Mesendoderm (in vitro differentiated cells): Measurements from ENCODE around the gene ADAMTS14.

Source experiments
- DNase-seq: peaks from one replicate; pipeline ENCODE4 v3.0.0; 2013
- H2AK5ac ChIP-seq: 2 replicates; pipeline ENCODE4 v1.6.1; 2013; ENCODE audit warnings: low read length, inconsistent platforms
- H2BK120ac ChIP-seq: 2 replicates; pipeline ENCODE4 v1.6.1; 2013; ENCODE audit warnings: low read depth, mild to moderate bottlenecking, low read length, moderate library complexity, mixed read lengths
- H2BK15ac ChIP-seq: replicated peaks from 2 replicates; pipeline ENCODE4 v1.6.1; 2013; ENCODE audit warnings: low read depth, mild to moderate bottlenecking, moderate library complexity
- H2BK5ac ChIP-seq: 2 replicates; pipeline ENCODE4 v1.6.1; 2013; ENCODE audit warnings: low read length, inconsistent platforms
- H3K18ac ChIP-seq: 2 replicates; pipeline ENCODE4 v1.6.1; 2013; ENCODE audit warnings: mild to moderate bottlenecking, low read length, mixed read lengths
- H3K23ac ChIP-seq: one replicate; pipeline ENCODE4 v1.6.1; 2013; ENCODE audit warnings: low read length
- H3K27ac ChIP-seq: 2 replicates; pipeline ENCODE4 v1.5.1; 2013; ENCODE audit warnings: low read depth, mild to moderate bottlenecking, inconsistent platforms, low read length, moderate library complexity
- H3K27me3 ChIP-seq: 2 replicates; pipeline ENCODE4 v1.6.1; 2013; ENCODE audit warnings: low read length, control low read depth, mild to moderate bottlenecking, inconsistent platforms; ENCODE audit not compliant: insufficient read depth, poor library complexity
- H3K36me3 ChIP-seq: 2 replicates; pipeline ENCODE4 v1.6.1; 2013; ENCODE audit warnings: low read length, inconsistent platforms; ENCODE audit not compliant: control insufficient read depth, insufficient read depth
- H3K4ac ChIP-seq: one replicate; pipeline ENCODE4 v1.6.1; 2013; ENCODE audit warnings: low read depth, mild to moderate bottlenecking, low read length, moderate library complexity
- H3K4me1 ChIP-seq: 2 replicates; pipeline ENCODE4 v1.6.1; 2013; ENCODE audit warnings: low read depth, low read length, inconsistent platforms; ENCODE audit not compliant: control insufficient read depth
- H3K4me2 ChIP-seq: 2 replicates; pipeline ENCODE4 v1.6.1; 2013; ENCODE audit warnings: low read length
- H3K4me3 ChIP-seq: 2 replicates; pipeline ENCODE4 v1.5.1; 2013; ENCODE audit warnings: mild to moderate bottlenecking, low read length
- H3K56ac ChIP-seq: one replicate; pipeline ENCODE4 v1.6.1; 2013; ENCODE audit warnings: low read length
- H3K79me1 ChIP-seq: 2 replicates; pipeline ENCODE4 v1.6.1; 2013; ENCODE audit warnings: low read length, inconsistent platforms
- H3K79me2 ChIP-seq: 2 replicates; pipeline ENCODE4 v1.6.1; 2013; ENCODE audit warnings: mild to moderate bottlenecking, low read length; ENCODE audit not compliant: control insufficient read depth, insufficient read depth
- H3K9ac ChIP-seq: 2 replicates; pipeline ENCODE4 v1.6.1; 2013; ENCODE audit warnings: low read length, inconsistent platforms
- H4K5ac ChIP-seq: one replicate; pipeline ENCODE4 v1.6.1; 2013; ENCODE audit warnings: low read length
- H4K8ac ChIP-seq: one replicate; pipeline ENCODE4 v1.6.1; 2013; ENCODE audit warnings: low read depth, mild to moderate bottlenecking, control low read depth, low read length, moderate library complexity
- WGBS: extraction: QIAGEN DNeasy Blood & Tissue Kit; methylation state at CpG from one replicate; pipeline ENCODE4 v1.1.7; 2013; ENCODE audit warnings: low lambda C conversion rate, missing lambda C conversion rate; ENCODE audit not compliant: insufficient coverage; ENCODE audit errors: extremely low coverage; 5-methylcytosine and 5-hydroxymethylcytosine counted together

ADAMTS14 gene

DNA sequence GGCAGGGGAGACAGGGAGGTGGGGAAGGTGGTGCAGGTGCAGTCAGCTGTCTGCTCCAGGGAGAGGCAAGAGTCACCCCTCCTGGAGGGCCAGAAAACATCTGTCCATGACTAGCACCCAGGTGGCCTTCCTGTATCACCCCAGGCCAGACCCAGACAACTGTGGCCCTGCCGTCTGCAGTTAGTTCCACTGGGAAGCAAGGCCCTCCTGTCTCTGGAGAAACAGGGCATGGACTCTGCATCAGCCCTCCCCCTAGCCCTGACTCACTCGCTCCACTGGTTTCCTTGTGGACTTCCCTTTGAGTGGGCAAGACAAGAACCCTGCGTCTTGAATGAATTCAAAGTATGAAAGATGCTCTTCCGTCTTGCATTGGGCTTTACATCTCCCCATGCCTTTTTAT lies 100.3 kb downstream of the ADAMTS14 start:
- no peak overlapping the region for H2BK15ac ChIP-seq
- no peak overlapping the region for H3K27ac ChIP-seq
- no peaks in the 10 kb centered on the region for H3K79me2 ChIP-seq
- no peak overlapping the region for H3K4me2 ChIP-seq
- DNase-seq = no peak
- no peak overlapping the region for H3K18ac ChIP-seq
- no peak overlapping the region for H4K5ac ChIP-seq
- no peak overlapping the region for H3K23ac ChIP-seq
- H3K9ac ChIP-seq = no peak overlapping the region
- H3K4me1 ChIP-seq = no peaks in the 10 kb centered on the region
- no peak overlapping the region for H2BK120ac ChIP-seq
- no peak overlapping the region for H2AK5ac ChIP-seq
- no peak overlapping the region for H3K4ac ChIP-seq
- H3K56ac ChIP-seq = no peak overlapping the region
- no peak overlapping the region for H3K4me3 ChIP-seq
- WGBS = no CpG with 5 or more reads among the region's 4 CpGs
- H4K8ac ChIP-seq = no peak overlapping the region
- no peaks in the 10 kb centered on the region for H3K36me3 ChIP-seq
- no peaks in the 10 kb centered on the region for H3K27me3 ChIP-seq
- no peaks in the 10 kb centered on the region for H3K79me1 ChIP-seq
- no peak overlapping the region for H2BK5ac ChIP-seq

DNA sequence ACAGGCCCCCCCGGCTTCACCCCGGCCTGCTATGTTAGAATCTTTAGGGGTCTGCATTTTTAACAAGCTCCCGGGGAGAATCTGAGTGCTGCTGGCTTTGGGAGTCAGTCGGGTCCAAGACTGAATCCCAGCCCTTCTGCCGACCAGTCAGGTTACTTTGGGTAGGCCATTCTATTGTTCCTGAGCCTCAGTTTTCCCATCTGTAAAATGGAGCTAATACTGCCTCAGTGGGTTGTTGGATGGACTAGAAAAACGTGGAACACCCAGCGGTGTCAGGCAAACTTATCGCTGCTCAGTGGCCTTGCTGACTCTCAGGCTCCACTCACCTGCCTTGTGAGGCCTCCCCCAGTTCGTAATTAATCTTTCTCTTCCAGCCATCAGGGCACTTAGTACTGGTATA lies 101.2 kb downstream of the ADAMTS14 start:
- Histone ChIP-seq H2BK5ac (no peak overlapping the region), H3K56ac (no peak overlapping the region), H3K18ac (no peak overlapping the region), H3K4ac (no peak overlapping the region), H4K8ac (no peak overlapping the region), H3K27ac (no peak overlapping the region), H2AK5ac (no peak overlapping the region), H2BK120ac (no peak overlapping the region), H3K4me3 (no peak overlapping the region), H3K23ac (no peak overlapping the region), H2BK15ac (no peak overlapping the region), H4K5ac (no peak overlapping the region), H3K79me1 (no peaks in the 10 kb centered on the region), H3K36me3 (no peaks in the 10 kb centered on the region), H3K27me3 (no peaks in the 10 kb centered on the region), H3K9ac (no peak overlapping the region), H3K4me2 (no peak overlapping the region), H3K4me1 (peaks cover 1% of the 10 kb centered on the region), H3K79me2 (no peaks in the 10 kb centered on the region)
- no CpG with 5 or more reads among the region's 9 CpGs for WGBS
- DNase-seq = no peak

DNA sequence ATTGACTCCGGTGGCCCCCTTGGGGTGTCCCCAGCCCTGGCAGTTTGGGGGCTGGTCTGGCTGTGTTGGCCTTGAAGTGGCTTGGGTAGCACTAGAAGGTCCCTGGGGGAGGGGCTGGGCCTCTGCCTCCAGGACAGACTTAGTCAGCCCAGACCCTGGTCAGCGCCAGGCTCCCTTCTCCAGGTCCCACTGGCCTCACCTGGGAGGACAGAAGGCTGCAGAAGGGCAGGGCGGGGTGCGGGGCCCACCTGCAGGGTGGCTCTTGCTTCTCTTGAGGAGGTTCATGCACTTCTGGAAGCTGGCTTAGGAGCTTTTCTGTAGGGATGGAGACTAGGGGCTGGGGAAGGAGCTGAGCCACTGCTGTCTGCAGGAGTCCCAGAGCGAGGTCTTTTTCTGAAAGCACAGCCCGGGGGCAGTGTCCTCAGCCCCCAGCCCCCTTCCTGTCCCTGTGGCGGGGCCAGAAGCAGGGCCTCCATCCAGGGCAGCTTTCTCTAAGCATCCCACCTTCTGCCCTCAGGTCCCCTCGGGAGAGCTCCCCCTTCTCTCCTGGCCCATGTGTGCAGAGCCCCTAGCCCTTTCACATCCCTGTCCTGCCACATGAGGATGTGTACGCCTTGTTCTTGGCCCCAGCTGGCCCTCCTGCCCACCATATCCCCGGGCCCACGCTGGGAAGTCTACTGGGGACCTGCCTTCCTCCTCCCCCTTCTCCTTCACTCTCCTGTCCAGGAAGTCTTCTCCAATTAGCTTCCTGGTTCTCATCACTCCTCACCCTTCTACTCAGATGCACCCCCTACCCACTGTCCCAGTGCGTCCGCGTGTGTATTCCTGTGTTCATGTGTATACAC lies 101.9 kb downstream of the ADAMTS14 start:
- H2BK5ac ChIP-seq = no peak overlapping the region
- no peak overlapping the region for H3K4ac ChIP-seq
- WGBS = no CpG with 5 or more reads among the region's 14 CpGs
- H3K79me2 ChIP-seq = no peaks in the 10 kb centered on the region
- no peaks in the 10 kb centered on the region for H3K27me3 ChIP-seq
- H3K36me3 ChIP-seq = no peaks in the 10 kb centered on the region
- H3K4me1 ChIP-seq = peaks cover 2% of the 10 kb centered on the region
- no peak overlapping the region for H4K8ac ChIP-seq
- no peak overlapping the region for H3K23ac ChIP-seq
- no peak overlapping the region for H3K56ac ChIP-seq
- no peak overlapping the region for H2BK120ac ChIP-seq
- H3K27ac ChIP-seq = no peak overlapping the region
- no peaks in the 10 kb centered on the region for H3K79me1 ChIP-seq
- DNase-seq = no peak
- H3K4me3 ChIP-seq = no peak overlapping the region
- no peak overlapping the region for H3K9ac ChIP-seq
- no peak overlapping the region for H3K4me2 ChIP-seq
- no peak overlapping the region for H2AK5ac ChIP-seq
- no peak overlapping the region for H3K18ac ChIP-seq
- H2BK15ac ChIP-seq = no peak overlapping the region
- H4K5ac ChIP-seq = no peak overlapping the region

DNA sequence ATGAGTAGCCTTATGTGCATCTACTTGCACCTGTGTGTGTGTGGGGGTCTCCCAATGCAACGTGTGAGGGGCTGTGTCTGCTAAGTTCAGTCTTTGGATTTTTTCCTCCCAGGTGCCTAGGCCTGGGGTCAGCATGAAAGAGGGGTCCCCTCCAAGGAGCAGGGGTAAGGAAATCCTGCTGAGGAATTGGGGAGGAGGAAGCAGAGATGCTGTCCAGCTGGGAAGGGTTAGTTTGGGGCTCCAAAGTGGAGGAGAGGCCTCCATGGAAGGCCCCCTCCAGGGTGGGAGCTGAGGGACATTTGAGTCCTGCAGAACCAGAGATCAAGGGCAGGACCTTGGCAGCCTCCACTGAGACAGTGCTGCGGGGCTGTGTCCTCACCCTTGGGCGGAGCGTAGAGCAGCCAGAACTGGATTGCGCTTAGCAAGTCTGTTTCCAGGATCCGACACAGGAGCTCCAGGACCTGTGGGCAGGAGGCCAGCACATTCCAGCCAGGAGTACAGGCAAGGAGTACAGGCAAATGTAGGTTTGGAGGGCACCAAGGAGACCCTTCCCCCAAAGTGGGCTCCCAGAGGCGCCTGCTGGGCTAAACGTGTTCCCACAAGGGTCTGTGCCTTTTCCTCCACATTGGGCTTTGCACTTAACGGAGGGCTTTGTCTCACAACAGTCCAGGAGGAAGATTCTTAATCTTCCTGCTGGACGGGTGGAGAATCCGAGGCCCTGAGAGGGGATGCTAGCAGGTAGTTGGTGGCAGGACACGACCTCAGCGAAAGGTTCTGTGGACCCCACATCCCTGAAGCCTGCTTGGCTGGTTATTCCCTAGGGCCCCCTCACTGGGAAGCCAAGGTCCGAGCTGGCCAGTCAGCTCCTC lies 102.7 kb downstream of the ADAMTS14 start:
- Histone ChIP-seq H2BK120ac (no peak overlapping the region), H3K79me1 (no peaks in the 10 kb centered on the region), H3K9ac (no peak overlapping the region), H3K4me2 (no peak overlapping the region), H3K4ac (no peak overlapping the region), H3K18ac (no peak overlapping the region), H3K23ac (no peak overlapping the region), H2BK5ac (no peak overlapping the region), H3K4me3 (no peak overlapping the region), H4K8ac (no peak overlapping the region), H2AK5ac (no peak overlapping the region), H2BK15ac (no peak overlapping the region), H3K27me3 (no peaks in the 10 kb centered on the region), H3K27ac (no peak overlapping the region), H4K5ac (no peak overlapping the region), H3K79me2 (no peaks in the 10 kb centered on the region), H3K56ac (no peak overlapping the region), H3K4me1 (peaks cover 2% of the 10 kb centered on the region), H3K36me3 (no peaks in the 10 kb centered on the region)
- DNase-seq = no peak
- WGBS = no CpG with 5 or more reads among the region's 14 CpGs

DNA sequence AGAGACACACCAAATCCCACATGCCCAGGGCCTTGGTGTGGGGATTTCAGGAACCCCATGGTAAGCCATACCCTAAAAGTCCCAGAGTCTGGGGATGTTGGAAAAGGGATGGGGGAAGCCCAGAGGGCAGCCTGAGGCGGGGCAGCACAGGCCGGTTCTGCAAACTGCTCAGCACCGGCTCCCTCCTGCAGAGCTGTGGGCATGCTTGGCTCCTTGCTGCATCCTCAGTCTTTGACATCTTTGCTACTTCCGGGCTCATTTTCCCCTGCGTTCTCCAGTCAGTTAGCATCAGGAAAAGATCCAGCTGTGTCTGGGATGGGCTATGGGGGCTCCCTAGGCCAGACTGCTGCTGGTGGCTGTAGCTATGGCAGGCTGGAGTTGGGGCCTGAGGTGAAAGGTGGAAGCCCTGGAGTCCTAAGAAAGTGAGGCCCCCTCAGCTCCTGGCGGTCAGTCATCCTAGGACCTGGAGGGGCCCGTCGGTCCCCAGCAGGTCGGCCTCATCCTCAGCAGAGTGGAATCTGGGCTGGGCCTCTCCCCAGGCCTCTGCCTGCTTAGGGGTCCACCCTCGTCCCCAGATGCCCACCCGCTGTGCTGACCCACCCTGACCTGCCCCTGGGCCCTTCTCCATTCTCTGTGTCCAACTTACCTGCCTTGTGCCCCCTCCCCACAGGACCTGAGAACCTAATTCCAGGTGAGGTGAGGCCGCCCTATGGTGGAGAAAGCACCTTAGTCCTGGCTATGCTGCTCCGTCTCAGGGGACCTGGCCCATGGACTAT lies 103.6 kb downstream of the ADAMTS14 start:
- no peak overlapping the region for H3K23ac ChIP-seq
- H3K4me3 ChIP-seq = no peak overlapping the region
- H2AK5ac ChIP-seq = no peak overlapping the region
- no peak overlapping the region for H3K9ac ChIP-seq
- no peak overlapping the region for H2BK120ac ChIP-seq
- no peak for DNase-seq
- H3K79me1 ChIP-seq = no peaks in the 10 kb centered on the region
- H3K4me1 ChIP-seq = peaks cover 2% of the 10 kb centered on the region
- H3K4ac ChIP-seq = no peak overlapping the region
- no peak overlapping the region for H4K8ac ChIP-seq
- H2BK5ac ChIP-seq = no peak overlapping the region
- no peaks in the 10 kb centered on the region for H3K27me3 ChIP-seq
- no peak overlapping the region for H3K18ac ChIP-seq
- H3K4me2 ChIP-seq = no peak overlapping the region
- H3K56ac ChIP-seq = no peak overlapping the region
- no peaks in the 10 kb centered on the region for H3K36me3 ChIP-seq
- no peak overlapping the region for H4K5ac ChIP-seq
- WGBS = no CpG with 5 or more reads among the region's 13 CpGs
- H3K27ac ChIP-seq = no peak overlapping the region
- no peaks in the 10 kb centered on the region for H3K79me2 ChIP-seq
- H2BK15ac ChIP-seq = no peak overlapping the region
